T-helper 1 cell treated with Interleukin-12 subunit alpha and Interleukin-12 subunit beta and Interleukin-4 antibody, amounts not matched to agents 30 ng/mL and 1 ng/mL, for 36 hours (primary cell): ENCODE results near the gene LIME1. TPM values are rescaled to one million over a fixed set of nuclear protein-coding genes. Genes with fewer than 3 reads are reported as not detected.

Experiments
- intact Hi-C: fragments of 100-400 bp; cut with micrococcal nuclease; formaldehyde crosslinking; loops from one replicate; pipeline ENCODE4 v1.15.1; 2024
- total RNA-seq: library from RNA; stranded (reverse); gene quantifications from 2 replicates; pipeline ENCODE4 v1.2.3, GENCODE V29; 2022

Gene LIME1
- total RNA-seq = 73.8 and 77.7 TPM in 2 replicates

- intact Hi-C loops = loop anchor here (2.0 kb wide), 1 partner anchor 129 kb away; the partner anchor contains the start of gene TPD52L2
Observed at GRCh38 chr20:63735859-63736718, at the start of gene LIME1. LIME1 (plus strand) TSS chr20:63736664; CDS start chr20:63737550, 886 bp downstream.

DNA sequence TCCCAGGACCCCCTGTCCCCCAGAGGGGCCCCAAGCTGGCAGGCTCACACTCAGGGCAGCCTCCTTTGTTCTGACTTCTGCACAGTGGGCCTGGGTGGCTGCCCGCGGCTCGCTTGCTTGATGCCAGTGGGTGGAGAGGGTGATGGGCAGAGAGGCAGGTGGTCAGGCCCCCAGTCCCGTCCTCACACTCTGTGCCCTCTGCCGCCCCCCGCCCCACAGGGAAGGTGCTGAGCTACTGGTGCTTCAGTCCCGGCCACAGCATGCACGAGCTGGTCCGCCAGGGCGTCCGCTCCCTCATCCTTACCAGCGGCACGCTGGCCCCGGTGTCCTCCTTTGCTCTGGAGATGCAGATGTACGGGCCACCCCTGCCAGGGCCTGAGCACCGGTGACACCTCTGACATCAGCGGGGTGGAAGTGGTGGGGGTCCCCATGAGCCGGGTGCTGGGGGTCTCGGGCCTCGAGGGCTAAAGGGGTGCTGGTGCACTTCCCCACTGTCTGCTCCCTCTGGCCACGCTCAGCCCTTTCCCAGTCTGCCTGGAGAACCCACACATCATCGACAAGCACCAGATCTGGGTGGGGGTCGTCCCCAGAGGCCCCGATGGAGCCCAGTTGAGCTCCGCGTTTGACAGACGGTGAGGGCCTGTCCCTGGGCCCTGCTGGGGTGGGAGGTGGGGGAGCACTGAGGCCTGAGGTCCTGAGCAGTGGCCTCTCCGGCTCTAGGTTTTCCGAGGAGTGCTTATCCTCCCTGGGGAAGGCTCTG, 48.9 kb upstream of the LIME1 start:
- intact Hi-C loops = no loop called here

DNA sequence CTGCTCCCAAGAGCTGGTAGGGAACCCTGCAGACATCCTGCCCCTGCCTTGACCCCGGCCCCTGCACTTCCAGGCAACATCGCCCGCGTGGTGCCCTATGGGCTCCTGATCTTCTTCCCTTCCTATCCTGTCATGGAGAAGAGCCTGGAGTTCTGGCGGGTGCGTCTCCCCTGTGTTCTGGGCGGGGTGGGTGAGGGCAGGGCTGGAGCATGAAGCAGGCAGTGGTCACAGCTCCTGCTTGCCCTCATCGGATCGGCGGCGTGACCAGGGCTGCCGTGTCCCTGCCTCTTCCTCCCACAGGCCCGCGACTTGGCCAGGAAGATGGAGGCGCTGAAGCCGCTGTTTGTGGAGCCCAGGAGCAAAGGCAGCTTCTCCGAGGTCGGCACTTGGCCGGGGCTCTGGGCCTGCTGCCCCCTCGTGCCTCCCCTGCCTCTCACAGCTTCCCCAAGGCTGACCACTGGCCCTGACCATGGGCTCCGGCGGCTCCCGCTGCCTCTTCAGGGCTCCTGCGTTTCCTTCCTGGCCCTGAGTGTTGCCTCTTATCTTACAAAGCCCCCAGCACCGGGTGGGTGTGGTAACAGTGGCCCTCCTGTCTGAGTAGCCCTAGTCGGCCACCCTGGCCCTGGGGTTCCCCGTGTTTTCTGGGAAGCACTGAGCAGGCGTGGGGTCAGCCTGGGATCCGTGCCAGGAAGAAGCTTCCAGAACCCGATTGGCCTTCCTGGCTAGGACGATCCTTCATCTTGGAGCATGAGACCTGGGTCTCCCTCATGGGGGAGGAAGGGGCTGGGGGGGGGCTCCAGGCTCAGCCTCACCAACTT, 48.0 kb upstream of the LIME1 start:
- intact Hi-C loops = no loop called here

GRCh38 chr20:63689046-63690002, 47.1 kb upstream of the LIME1 start:
- intact Hi-C loops = no loop called here

DNA sequence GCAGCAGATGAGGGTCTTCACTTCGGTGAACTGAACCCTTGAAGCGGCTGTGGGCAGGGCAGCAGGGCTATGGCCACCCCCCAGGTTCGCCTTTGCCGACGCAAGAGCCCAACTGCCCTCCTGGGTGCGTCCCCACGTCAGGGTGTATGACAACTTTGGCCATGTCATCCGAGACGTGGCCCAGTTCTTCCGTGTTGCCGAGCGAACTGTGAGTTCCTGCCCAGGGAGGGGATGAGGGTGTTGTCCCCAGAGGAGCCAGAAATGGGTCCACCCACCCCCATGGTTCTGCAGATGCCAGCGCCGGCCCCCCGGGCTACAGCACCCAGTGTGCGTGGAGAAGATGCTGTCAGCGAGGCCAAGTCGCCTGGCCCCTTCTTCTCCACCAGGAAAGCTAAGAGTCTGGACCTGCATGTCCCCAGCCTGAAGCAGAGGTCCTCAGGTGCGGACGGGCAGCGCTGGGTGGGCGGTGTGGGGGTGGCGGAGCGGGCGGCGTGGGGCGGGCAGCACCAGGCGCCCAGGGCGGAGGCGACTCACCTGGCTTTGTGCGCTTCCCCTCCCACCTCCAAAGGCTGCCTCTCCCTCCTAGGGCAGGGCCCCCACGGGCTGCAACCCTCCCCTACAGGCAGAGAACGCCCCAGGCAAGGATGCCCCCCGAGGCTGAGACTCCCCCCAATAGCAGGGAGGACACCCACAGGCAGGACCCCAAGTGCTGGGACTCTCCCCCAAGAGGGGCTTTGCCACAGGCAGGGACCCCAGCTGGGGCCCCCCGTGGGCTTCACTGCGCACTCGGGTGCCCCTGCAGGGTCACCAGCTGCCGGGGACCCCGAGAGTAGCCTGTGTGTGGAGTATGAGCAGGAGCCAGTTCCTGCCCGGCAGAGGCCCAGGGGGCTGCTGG, 46.2 kb upstream of the LIME1 start:
- intact Hi-C loops = no loop called here

DNA sequence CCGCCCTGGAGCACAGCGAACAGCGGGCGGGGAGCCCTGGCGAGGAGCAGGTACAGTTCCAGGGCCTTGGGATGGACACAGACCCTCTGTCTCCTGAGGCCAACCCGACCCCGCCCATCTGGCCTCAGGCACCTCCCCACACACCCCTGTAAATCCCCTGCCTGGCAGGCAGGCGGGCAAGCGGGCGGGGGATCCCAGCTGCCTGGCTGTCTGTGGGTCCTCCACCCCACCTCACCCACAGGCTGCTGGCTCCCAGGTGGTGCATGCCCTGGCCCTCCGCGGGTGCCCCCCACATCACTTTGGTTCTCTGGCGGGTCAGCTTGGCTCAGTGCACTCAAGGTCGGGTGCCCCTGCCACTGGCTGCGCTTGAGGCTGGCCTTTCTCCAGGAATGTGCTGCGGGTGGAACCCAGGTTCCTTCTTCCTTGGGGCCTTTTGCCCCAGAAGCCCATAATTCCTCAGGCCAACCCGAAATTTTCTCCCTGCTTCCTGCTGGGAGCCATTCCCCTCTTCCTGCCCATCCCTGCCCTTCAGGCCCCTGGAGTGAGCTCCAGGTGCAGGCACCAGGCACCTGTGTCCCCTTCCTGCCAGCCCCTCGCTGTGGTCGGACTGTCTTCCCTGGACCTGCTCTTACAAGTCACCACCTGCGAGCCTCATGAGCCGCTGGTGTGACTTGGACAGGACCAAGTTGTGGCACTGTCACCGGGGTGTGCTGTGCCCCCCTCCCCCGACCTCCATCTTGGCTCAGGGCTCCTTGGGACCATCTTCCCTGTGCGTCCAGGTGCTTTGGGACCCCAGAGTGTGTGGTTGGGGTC, 45.4 kb upstream of the LIME1 start:
- intact Hi-C loops = no loop called here

- intact Hi-C loops = no loop called here
Observed at GRCh38 chr20:63691711-63692435, 44.6 kb upstream of the LIME1 start.

GRCh38 chr20:63692436-63693082, 43.9 kb upstream of the LIME1 start:
- intact Hi-C loops = no loop called here

DNA sequence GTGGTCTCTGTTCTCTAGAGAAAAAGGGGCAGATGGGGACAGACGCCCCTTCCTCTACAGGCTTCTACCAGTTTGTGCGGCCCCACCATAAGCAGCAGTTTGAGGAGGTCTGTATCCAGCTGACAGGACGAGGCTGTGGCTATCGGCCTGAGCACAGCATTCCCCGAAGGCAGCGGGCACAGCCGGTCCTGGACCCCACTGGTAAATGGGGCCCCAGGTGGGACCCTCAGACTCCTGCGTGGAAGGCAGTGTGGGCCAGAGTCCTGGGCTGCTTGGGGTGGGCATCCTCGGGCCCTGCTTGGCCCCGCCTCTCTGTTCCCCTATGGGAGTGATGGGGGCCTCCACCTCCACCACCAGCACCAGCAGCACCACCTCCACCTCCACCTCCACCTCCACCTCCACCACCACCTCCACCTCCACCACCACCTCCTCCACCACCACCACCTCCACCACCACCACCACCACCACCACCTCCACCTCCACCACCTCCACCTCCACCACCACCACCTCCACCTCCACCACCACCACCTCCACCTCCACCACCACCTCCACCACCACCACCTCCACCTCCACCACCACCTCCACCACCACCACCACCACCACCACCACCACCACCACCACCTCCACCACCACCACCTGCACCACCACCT, 43.3 kb upstream of the LIME1 start:
- intact Hi-C loops = no loop called here

DNA sequence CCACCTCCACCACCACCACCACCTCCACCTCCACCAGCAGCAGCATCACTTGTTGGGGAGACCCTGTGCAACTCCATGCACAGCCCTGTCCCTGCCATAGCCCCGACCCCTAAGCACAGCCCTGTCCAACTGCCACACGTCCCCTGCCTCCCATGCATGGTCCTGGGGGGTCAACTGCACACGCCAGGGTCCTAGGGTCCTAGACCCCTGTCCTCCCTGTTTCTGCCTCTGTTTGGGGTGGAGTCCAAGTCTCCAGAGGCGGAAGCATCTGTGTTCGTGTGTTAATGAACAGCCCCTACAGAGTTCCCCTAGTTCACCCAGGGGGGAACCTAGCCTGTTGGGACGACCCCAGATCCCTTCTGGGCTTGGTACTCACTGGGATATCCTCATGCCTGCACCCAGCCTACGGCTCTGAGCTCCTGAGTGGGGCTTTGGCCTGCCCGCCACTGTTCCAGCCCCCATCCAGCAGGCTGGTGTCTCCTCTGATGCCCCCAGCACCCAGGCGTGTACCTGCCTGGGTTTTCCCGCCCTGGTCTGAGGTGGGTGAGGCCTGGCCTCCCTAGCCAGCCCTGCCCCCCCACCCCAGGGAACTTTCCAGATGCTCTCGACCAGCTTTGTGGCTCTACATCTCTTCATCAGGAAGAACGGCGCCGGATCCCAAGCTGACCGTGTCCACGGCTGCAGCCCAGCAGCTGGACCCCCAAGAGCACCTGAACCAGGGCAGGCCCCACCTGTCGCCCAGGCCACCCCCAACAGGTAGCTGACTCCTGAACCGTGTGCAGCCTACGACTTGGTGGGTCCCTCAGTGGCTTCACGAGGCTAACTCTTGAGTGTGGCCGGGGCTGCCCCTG, 42.5 kb upstream of the LIME1 start:
- intact Hi-C loops = no loop called here

- intact Hi-C loops = no loop called here
Observed at GRCh38 chr20:63694584-63695423, 41.7 kb upstream of the LIME1 start.

DNA sequence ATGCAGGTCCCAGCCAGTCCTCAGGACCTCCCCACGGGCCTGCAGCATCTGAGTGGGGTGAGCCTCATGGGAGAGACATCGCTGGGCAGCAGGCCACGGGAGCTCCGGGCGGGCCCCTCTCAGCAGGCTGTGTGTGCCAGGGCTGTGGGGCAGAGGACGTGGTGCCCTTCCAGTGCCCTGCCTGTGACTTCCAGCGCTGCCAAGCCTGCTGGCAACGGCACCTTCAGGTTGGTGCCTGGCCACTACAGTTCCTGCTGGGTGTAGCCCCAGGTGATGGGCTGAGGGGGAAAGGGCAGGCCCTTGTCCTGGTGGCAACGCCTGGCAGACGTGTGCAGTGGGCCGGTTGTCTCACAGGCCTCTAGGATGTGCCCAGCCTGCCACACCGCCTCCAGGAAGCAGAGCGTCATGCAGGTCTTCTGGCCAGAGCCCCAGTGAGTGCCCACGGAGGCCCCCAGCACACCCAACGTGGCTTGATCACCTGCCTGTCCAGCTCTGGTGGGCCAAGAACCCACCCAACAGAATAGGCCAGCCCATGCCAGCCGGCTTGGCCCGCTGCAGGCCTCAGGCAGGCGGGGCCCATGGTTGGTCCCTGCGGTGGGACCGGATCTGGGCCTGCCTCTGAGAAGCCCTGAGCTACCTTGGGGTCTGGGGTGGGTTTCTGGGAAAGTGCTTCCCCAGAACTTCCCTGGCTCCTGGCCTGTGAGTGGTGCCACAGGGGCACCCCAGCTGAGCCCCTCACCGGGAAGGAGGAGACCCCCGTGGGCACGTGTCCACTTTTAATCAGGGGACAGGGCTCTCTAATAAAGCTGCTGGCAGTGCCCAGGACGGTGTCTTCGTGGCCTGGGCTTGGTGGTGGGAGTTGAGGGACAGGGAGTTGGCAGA, 40.8 kb upstream of the LIME1 start:
- intact Hi-C loops = no loop called here

GRCh38 chr20:63696306-63696627, 40.2 kb upstream of the LIME1 start:
- intact Hi-C loops = no loop called here
